Activated CD4-positive, alpha-beta T cell treated with anti-CD3 and anti-CD28 coated beads, Interleukin-2, amount 50 U/mL, for 4 hours (primary cell): ENCODE measurements around the gene IGFBP2.

Experiments
- DNase-seq, 2 experiments: peaks; one replicate each; pipeline ENCODE4 v3.0.0-alpha.2; 2020

IGFBP2 gene

GRCh38 chr2:216665242-216665641 is 32.0 kb downstream of the IGFBP2 start:
- no peak for DNase-seq

GRCh38 chr2:216665717-216666116 is 32.5 kb downstream of the IGFBP2 start:
- no peak for DNase-seq

GRCh38 chr2:216666461-216667233 is 33.4 kb downstream of the IGFBP2 start:
- peak; percentile 45 to 52 for DNase-seq

GRCh38 chr2:216670266-216671080 is 37.3 kb downstream of the IGFBP2 start:
- DNase-seq, result no peak

- DNase-seq, result no peak
Observed at GRCh38 chr2:216671081-216671411, 37.8 kb downstream of the IGFBP2 start.

GRCh38 chr2:216671791-216672343 is 38.6 kb downstream of the IGFBP2 start:
- DNase-seq, result no peak

- no peak for DNase-seq
Observed at GRCh38 chr2:216672466-216672865, 39.2 kb downstream of the IGFBP2 start.

- DNase-seq, result no peak
Observed at GRCh38 chr2:216673021-216673420, 39.8 kb downstream of the IGFBP2 start.

- DNase-seq, result no peak
Observed at GRCh38 chr2:216673609-216674008, 40.4 kb downstream of the IGFBP2 start.

- DNase-seq, result no peak
Observed at GRCh38 chr2:216674376-216674775, 41.2 kb downstream of the IGFBP2 start.

- DNase-seq, result no peak
Observed at GRCh38 chr2:216676630-216677029, 43.4 kb downstream of the IGFBP2 start.

- DNase-seq, result no peak
Observed at GRCh38 chr2:216677439-216678097, 44.3 kb downstream of the IGFBP2 start.

GRCh38 chr2:216678098-216678465 is 44.9 kb downstream of the IGFBP2 start:
- no peak for DNase-seq

GRCh38 chr2:216678813-216679657 is 45.8 kb downstream of the IGFBP2 start:
- DNase-seq, result no peak

GRCh38 chr2:216679658-216680024 is 46.4 kb downstream of the IGFBP2 start:
- DNase-seq, result no peak

GRCh38 chr2:216680951-216681629 is 47.9 kb downstream of the IGFBP2 start:
- no peak for DNase-seq

- DNase-seq, result no peak
Observed at GRCh38 chr2:216681683-216682082, 48.5 kb downstream of the IGFBP2 start.

GRCh38 chr2:216683846-216684245 is 50.6 kb downstream of the IGFBP2 start:
- no peak for DNase-seq

GRCh38 chr2:216685327-216685875 is 52.2 kb downstream of the IGFBP2 start:
- DNase-seq, result no peak

- no peak for DNase-seq
Observed at GRCh38 chr2:216687111-216687510, 53.9 kb downstream of the IGFBP2 start.

GRCh38 chr2:216687646-216688045 is 54.4 kb downstream of the IGFBP2 start:
- no peak for DNase-seq
